ENCODE results near the gene BBX.

The BBX gene

GRCh38 chr3:107548601-107549000 lies 25.8 kb downstream of the BBX start:
- H3K4me2 ChIP-seq (ENCODE audit: low read length), result no peak overlapping the region
- TF ChIP-seq CTCF (IDR thresholded peaks at IDR 0.05), result no peak
- no peak overlapping the region for H3K9ac ChIP-seq
- no peak overlapping the region for H3K27ac ChIP-seq
- no peaks in the 10 kb centered on the region for H3K27me3 ChIP-seq (ENCODE audit: control insufficient read depth, insufficient read depth, low read length)
- no peaks in the 10 kb centered on the region for H3K36me3 ChIP-seq (ENCODE audit: control insufficient read depth, insufficient read depth, low read length)
- H2AFZ ChIP-seq, result no peak overlapping the region
- H3K4me1 ChIP-seq, result no peaks in the 10 kb centered on the region
- no peak overlapping the region for H3K4me3 ChIP-seq (ENCODE audit: low read depth, low read length)
- H3K79me2 ChIP-seq, result peaks cover 28% of the 10 kb centered on the region
- H3K9me3 ChIP-seq (ENCODE audit: control insufficient read depth, low read length), result no peaks in the 10 kb centered on the region

- Histone ChIP-seq H3K9ac (no peak overlapping the region), H3K4me1 (peaks cover 15% of the 10 kb centered on the region), H3K9me3 (ENCODE audit: control insufficient read depth, low read length) (no peaks in the 10 kb centered on the region), H3K79me2 (peaks cover 22% of the 10 kb centered on the region), H3K27me3 (ENCODE audit: control insufficient read depth, insufficient read depth, low read length) (no peaks in the 10 kb centered on the region), H3K36me3 (ENCODE audit: control insufficient read depth, insufficient read depth, low read length) (no peaks in the 10 kb centered on the region), H2AFZ (no peak overlapping the region), H3K4me3 (ENCODE audit: low read depth, low read length) (no peak overlapping the region), H3K27ac (no peak overlapping the region), H3K4me2 (ENCODE audit: low read length) (no peak overlapping the region)
- TF ChIP-seq CTCF (IDR thresholded peaks at IDR 0.05), result no peak
Observed at GRCh38 chr3:107555359-107555758, 32.6 kb downstream of the BBX start.

GRCh38 chr3:107557743-107558142 lies 35.0 kb downstream of the BBX start:
- Histone ChIP-seq H3K27me3 (ENCODE audit: control insufficient read depth, insufficient read depth, low read length) (no peaks in the 10 kb centered on the region), H3K9me3 (ENCODE audit: control insufficient read depth, low read length) (no peaks in the 10 kb centered on the region), H3K36me3 (ENCODE audit: control insufficient read depth, insufficient read depth, low read length) (no peaks in the 10 kb centered on the region), H3K4me2 (ENCODE audit: low read length) (no peak overlapping the region), H3K9ac (no peak overlapping the region), H3K27ac (no peak overlapping the region), H2AFZ (no peak overlapping the region), H3K4me3 (ENCODE audit: low read depth, low read length) (no peak overlapping the region), H3K79me2 (peaks cover 16% of the 10 kb centered on the region), H3K4me1 (peaks cover 17% of the 10 kb centered on the region)
- TF ChIP-seq CTCF (IDR thresholded peaks at IDR 0.05), result no peak

- H3K9ac ChIP-seq, result no peak overlapping the region
- H3K27me3 ChIP-seq (ENCODE audit: control insufficient read depth, insufficient read depth, low read length), result no peaks in the 10 kb centered on the region
- no peak overlapping the region for H3K4me2 ChIP-seq (ENCODE audit: low read length)
Observed at GRCh38 chr3:107560166-107560565, 37.4 kb downstream of the BBX start.

More at GRCh38 chr3:107560166-107560565, 37.4 kb downstream of the BBX start:
- H3K4me1 ChIP-seq, result peaks cover 17% of the 10 kb centered on the region
- H3K27ac ChIP-seq, result no peak overlapping the region
- no peak for TF ChIP-seq CTCF (IDR thresholded peaks at IDR 0.05)
- H3K36me3 ChIP-seq (ENCODE audit: control insufficient read depth, insufficient read depth, low read length), result no peaks in the 10 kb centered on the region
- peaks cover 13% of the 10 kb centered on the region for H3K79me2 ChIP-seq
- no peak overlapping the region for H3K4me3 ChIP-seq (ENCODE audit: low read depth, low read length)
- H2AFZ ChIP-seq, result no peak overlapping the region
- no peaks in the 10 kb centered on the region for H3K9me3 ChIP-seq (ENCODE audit: control insufficient read depth, low read length)
